Stimulated activated CD4-positive, alpha-beta T cell treated with anti-CD3 and anti-CD28 coated beads, Interleukin-15, amount 100 ng/mL, for 48 hours (primary cell): Measurements from ENCODE around the gene MAPK12.

Source experiments
- DNase-seq, 2 donors: peaks; one replicate each; pipeline ENCODE4 v3.0.0-alpha.2; 2020; ENCODE audit warnings: low read depth in 2 of 2

The MAPK12 gene

GRCh38 chr22:50261615-50262459, at the start of gene MAPK12:
Gene MAPK12, minus strand, starts transcription at chr22:50261683. Its CDS starts 174 bp downstream, at chr22:50261509.
- DNase-seq, result no peak

- no peak for DNase-seq
Measured at GRCh38 chr22:50310949-50311444, 49.5 kb upstream of the MAPK12 start.

GRCh38 chr22:50310031-50310722, 48.7 kb upstream of the MAPK12 start:
- DNase-seq, result no peak

- no peak for DNase-seq
Measured at GRCh38 chr22:50309601-50309991, 48.1 kb upstream of the MAPK12 start.

- no peak for DNase-seq
Measured at GRCh38 chr22:50308986-50309600, 47.6 kb upstream of the MAPK12 start.

GRCh38 chr22:50308597-50308935, 47.1 kb upstream of the MAPK12 start:
- DNase-seq, result no peak

- DNase-seq, result no peak
Measured at GRCh38 chr22:50307890-50308596, 46.6 kb upstream of the MAPK12 start.

- DNase-seq, result no peak
Measured at GRCh38 chr22:50306753-50307749, 45.6 kb upstream of the MAPK12 start, which contains the start of gene PLXNB2. Gene PLXNB2, minus strand, starts transcription at chr22:50307646. Its CDS starts 17,062 bp downstream, at chr22:50290584.

- DNase-seq, result no peak
Measured at GRCh38 chr22:50305923-50306566, 44.6 kb upstream of the MAPK12 start.

- DNase-seq, result no peak
Measured at GRCh38 chr22:50305393-50305922, 44.0 kb upstream of the MAPK12 start.

- no peak for DNase-seq
Measured at GRCh38 chr22:50304528-50305392, 43.3 kb upstream of the MAPK12 start.

GRCh38 chr22:50303848-50304527, 42.5 kb upstream of the MAPK12 start:
- DNase-seq, result no peak

- DNase-seq, result no peak
Measured at GRCh38 chr22:50303515-50303847, 42.0 kb upstream of the MAPK12 start.

GRCh38 chr22:50302564-50302963, 41.1 kb upstream of the MAPK12 start:
- no peak for DNase-seq

GRCh38 chr22:50302041-50302541, 40.6 kb upstream of the MAPK12 start:
- DNase-seq, result no peak

GRCh38 chr22:50301581-50301991, 40.1 kb upstream of the MAPK12 start:
- DNase-seq, result no peak

GRCh38 chr22:50300620-50301257, 39.3 kb upstream of the MAPK12 start:
- DNase-seq, result no peak
